Left lung (tissue), 10 donors: ENCODE measurements around the gene CDPF1. TPM values are rescaled to one million over a fixed set of nuclear protein-coding genes. Genes with fewer than 3 reads are reported as not detected.

ENCODE experiments used
- ATAC-seq: fragments of 200-7000 bp; cut with Tn5 transposase; one replicate; pipeline ENCODE4 v1.9.1; 2020; ENCODE audit warnings: moderate library complexity
- DNase-seq, 4 donors: peaks; one replicate each; pipeline ENCODE4 v3.0.0-alpha.2; 2013 to 2020
- H3K27ac ChIP-seq, 2 donors: fragments of 200-600 bp; sonication (generic) in 1 of 2; one replicate each; pipeline versions ENCODE4 v1.5.0 to v1.8.0; 2020 to 2021
- H3K27me3 ChIP-seq, 2 donors: fragments of 200-600 bp; sonication (generic) in 1 of 2; one replicate each; pipeline versions ENCODE4 v1.5.0 to v1.8.0; 2020 to 2021
- H3K36me3 ChIP-seq, 2 donors: fragments of 200-600 bp; sonication (generic) in 1 of 2; one replicate each; pipeline versions ENCODE4 v1.5.0 to v1.8.0; 2020 to 2021
- H3K4me1 ChIP-seq, 2 donors: fragments of 200-600 bp; one replicate each; pipeline ENCODE4 v1.8.0; 2021
- H3K4me3 ChIP-seq, 2 donors: fragments of 200-600 bp; sonication (generic) in 1 of 2; one replicate each; pipeline versions ENCODE4 v1.5.0 to v1.8.0; 2020 to 2021; ENCODE audit warnings: mild to moderate bottlenecking in 1 of 2
- H3K9me3 ChIP-seq, 2 donors: fragments of 200-600 bp; sonication (generic) in 1 of 2; one replicate each; pipeline versions ENCODE4 v1.5.0 to v1.8.0; 2020 to 2021
- intact Hi-C, 2 donors: fragments of 100-400 bp; cut with DNase I; formaldehyde crosslinking; loops; one replicate each; pipeline versions ENCODE4 v1.11.2 to v1.14.2; 2022
- polyA plus RNA-seq, 6 donors: library from polyadenylated mRNA; unstranded; fragments of 120-200 nt; gene quantifications; one replicate each; pipeline ENCODE4 v1.2.1, GENCODE V29; 2013; ENCODE audit not compliant: insufficient read length in 6 of 6
- total RNA-seq, 2 donors: library from RNA; stranded (reverse); fragmentation: NEBNext Ultra II Directional; extraction: Animal tissue kit (Norgen Biotek cat#: 25700); gene quantifications; one replicate each; pipeline ENCODE4 v1.2.1, GENCODE V29; 2021
- TF ChIP-seq, protein P1 (sequence below), 2 donors: fragments of 200-600 bp; sonication (generic) in 1 of 2; IDR thresholded peaks; one replicate each; pipeline versions ENCODE4 v1.5.0 to v1.8.0; 2021; ENCODE audit warnings: antibody characterized with exemption in 2 of 2
- donor health status: DM: no; HTN: yes; CAD: no.
- donor health status: DM: no; HTN: no; CAD: no.

CDPF1 gene
- total and polyA plus RNA-seq, 8 donors: 7.7 to 13.5 (median 11.3) TPM

DNA sequence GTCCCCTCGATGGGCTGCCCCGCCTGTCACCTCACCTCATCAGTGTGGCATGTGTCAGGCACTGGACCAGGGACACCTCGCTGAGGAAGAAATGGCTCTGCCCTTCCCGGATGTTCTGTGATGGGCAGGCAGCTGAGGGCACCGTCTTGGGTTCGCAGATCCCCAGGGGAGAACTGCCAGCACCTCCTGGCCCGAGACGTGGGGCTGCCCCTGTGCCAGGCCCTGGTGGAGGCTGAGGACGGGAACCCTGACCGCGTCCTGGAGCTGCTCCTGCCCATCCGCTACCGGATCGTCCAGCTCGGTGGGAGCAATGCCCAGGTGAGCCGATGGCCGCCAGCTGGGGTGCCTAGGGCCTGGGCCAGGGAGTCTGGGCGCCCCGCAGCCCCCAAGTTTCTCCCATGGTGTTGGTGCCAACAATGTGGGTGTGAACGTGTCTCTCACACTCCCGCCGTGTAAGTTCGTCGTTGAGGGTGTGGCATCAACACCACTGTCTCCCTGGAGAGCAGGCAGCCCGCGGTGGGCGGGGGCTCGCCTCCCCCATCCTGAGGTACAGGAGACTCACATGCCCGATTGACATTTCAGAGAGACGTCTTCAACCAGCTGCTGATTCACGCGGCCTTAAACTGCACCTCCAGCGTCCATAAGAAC lies 39.3 kb upstream of the CDPF1 start:
- H3K4me1 ChIP-seq: peaks cover 0 to 36% of the 10 kb centered on the region in 2 donors
- H3K27ac ChIP-seq: no peak overlapping the region
- TF ChIP-seq, protein P1, sequence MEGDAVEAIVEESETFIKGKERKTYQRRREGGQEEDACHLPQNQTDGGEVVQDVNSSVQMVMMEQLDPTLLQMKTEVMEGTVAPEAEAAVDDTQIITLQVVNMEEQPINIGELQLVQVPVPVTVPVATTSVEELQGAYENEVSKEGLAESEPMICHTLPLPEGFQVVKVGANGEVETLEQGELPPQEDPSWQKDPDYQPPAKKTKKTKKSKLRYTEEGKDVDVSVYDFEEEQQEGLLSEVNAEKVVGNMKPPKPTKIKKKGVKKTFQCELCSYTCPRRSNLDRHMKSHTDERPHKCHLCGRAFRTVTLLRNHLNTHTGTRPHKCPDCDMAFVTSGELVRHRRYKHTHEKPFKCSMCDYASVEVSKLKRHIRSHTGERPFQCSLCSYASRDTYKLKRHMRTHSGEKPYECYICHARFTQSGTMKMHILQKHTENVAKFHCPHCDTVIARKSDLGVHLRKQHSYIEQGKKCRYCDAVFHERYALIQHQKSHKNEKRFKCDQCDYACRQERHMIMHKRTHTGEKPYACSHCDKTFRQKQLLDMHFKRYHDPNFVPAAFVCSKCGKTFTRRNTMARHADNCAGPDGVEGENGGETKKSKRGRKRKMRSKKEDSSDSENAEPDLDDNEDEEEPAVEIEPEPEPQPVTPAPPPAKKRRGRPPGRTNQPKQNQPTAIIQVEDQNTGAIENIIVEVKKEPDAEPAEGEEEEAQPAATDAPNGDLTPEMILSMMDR (IDR thresholded peaks at IDR 0.05): no peak
- H3K36me3 ChIP-seq: peaks cover 0 to 82% of the 10 kb centered on the region in 2 donors
- H3K27me3 ChIP-seq: no peaks in the 10 kb centered on the region
- intact Hi-C loops: no loop called here
- ATAC-seq (no peak), DNase-seq (no peak)
- H3K9me3 ChIP-seq: peaks cover 0 to 7% of the 10 kb centered on the region in 2 donors
- no peak overlapping the region for H3K4me3 ChIP-seq

DNA sequence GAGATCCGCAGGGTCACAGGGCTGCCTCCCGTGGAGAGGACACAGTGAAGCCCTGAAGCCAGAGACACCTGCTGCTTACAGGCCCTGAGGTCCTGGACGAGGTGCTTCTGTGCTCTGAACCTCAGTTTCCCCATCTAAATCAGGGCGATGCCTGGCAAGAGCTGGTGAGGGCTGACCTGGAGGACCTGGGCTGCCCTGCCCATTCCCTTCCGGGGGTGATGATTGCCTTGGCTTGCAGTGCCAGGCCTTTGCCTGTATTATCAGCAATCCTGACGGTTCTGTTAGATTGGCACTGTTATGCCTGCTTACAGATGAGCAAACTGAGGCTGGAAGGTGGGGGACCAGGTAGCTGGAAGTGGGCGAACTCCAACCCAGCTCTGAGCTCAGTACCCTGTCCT lies 38.8 kb upstream of the CDPF1 start:
- H3K4me3 ChIP-seq: peak overlapping the region in 1 of 2 donors; percentile 28
- intact Hi-C loops: no loop called here
- H3K9me3 ChIP-seq: peaks cover 0 to 7% of the 10 kb centered on the region in 2 donors
- no peak for DNase-seq
- no peaks in the 10 kb centered on the region for H3K27me3 ChIP-seq
- ATAC-seq: no peak
- peaks cover 0 to 87% of the 10 kb centered on the region in 2 donors for H3K36me3 ChIP-seq
- peaks cover 0 to 34% of the 10 kb centered on the region in 2 donors for H3K4me1 ChIP-seq
- H3K27ac ChIP-seq: peak overlapping the region in 1 of 2 donors; percentile 78
- TF ChIP-seq, protein P1 (IDR thresholded peaks at IDR 0.05): no peak

DNA sequence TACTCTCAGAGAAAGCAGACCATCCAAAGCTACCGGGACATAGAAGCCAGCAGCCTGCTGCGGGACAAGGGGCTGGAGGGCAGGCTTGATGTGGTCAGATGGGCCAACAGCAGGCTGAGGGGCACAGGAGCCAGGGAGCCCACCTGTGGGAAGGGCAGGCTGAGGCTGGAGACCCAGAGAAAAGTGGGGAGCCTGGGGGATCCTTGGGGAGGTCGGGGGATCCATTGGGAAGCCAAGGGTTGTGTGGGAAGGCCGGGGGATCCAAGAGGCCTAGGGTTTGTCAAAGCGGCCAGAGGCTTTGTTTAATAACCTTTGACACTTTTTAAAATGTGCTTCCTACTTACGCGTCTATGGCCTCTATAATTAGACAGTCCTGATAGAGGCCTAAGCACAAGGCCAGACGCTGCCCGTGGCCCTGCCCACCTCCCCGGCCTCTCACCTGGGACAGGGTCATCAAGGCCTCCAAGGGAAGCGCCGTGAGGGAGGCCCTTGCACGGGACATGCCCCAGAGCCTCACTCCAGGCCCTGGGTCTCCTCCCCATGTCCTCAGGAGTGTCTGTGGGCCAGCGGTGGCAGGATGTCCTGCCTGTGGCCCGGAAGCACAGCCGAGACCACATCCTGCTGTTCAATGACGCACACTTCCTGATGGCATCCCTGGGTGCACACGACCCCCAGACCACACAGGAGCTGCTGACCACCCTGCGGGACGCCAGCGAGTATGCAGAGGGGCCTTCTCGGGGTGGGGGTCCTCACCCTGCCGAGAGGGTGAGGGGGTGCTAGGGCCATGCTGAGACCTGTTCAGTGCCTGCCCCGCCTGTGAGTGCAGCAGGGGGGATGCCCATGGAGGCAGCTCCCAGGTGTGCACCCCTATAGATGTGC lies 38.0 kb upstream of the CDPF1 start:
- Histone ChIP-seq H3K27ac (peak overlapping the region; percentile 14 to 78), H3K4me1 (peaks cover 0 to 27% of the 10 kb centered on the region in 2 donors), H3K4me3 (peak overlapping the region in 1 of 2 donors; percentile 28), H3K27me3 (no peaks in the 10 kb centered on the region), H3K36me3 (peaks cover 0 to 88% of the 10 kb centered on the region in 2 donors), H3K9me3 (peaks cover 0 to 7% of the 10 kb centered on the region in 2 donors)
- TF ChIP-seq, protein P1 (IDR thresholded peaks at IDR 0.05): no peak
- peak; percentile 36 for ATAC-seq
- peak in 2 of 4 donors; percentile 20 to 89 for DNase-seq
- intact Hi-C loops: no loop called here

DNA sequence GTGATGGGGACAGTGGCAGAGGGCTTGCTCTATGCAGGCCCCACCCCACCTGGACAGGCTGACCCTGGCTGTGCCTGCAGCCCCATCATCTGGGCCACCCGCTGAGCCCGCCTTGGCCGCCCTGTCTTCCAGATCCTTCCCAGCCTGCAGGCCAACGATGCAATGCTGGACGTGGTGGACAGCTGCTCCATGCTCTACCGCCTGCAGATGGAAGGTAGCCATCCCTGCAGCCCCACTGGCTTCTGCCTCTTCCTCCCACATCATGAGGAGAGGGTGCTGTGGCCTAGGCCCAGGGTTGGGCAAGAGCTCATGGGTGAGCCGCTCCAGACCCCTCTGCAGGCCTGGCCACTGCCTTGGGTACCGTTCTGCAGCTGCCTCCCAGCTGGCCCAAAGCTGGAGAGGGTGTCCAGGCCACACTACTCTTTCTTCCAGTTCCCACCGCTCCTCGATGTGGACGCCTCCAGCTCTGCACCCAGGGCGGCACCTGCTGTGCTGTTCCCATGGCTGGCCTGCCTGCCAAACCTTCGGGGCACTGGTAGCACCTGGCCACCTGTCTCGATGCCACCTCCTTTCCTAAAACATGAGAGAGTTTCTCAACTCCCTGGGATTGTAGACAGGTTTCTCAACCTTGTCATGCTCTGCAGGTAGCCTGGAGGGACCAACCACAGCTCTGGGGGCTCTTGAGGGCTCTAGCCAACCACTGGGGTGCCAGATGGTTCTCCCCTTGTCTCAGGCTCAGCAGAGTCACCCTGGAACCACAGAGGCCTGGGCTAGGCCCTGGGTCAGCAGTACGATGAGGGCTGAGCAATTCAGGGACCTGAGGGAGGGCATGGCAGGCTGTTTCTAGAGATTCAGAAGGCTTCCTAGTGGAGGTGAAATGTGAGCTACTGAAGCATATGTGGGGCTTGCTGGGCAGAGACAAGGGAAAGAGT lies 37.1 kb upstream of the CDPF1 start:
- Histone ChIP-seq H3K4me1 (peaks cover 0 to 24% of the 10 kb centered on the region in 2 donors), H3K9me3 (peaks cover 0 to 7% of the 10 kb centered on the region in 2 donors), H3K27me3 (no peaks in the 10 kb centered on the region), H3K27ac (peak overlapping the region in 1 of 2 donors; percentile 78), H3K36me3 (peaks cover 0 to 88% of the 10 kb centered on the region in 2 donors), H3K4me3 (peak overlapping the region in 1 of 2 donors; percentile 28)
- intact Hi-C loops: no loop called here
- no peak for ATAC-seq
- DNase-seq: no peak
- TF ChIP-seq, protein P1 (IDR thresholded peaks at IDR 0.05): no peak
